GM21786 (cell line): ENCODE results near the gene LRMDA.
"Not testable (repeated sequence)": the region's sequence is repeated elsewhere in the genome, so short reads cannot be mapped to it uniquely, and the experiment has no call there.

Source experiments
- ATAC-seq: cut with Tn5 transposase; IDR thresholded peaks from one replicate; pipeline ENCODE4 v1.9.1; 2021; ENCODE audit not compliant: unreplicated experiment

The LRMDA gene

DNA sequence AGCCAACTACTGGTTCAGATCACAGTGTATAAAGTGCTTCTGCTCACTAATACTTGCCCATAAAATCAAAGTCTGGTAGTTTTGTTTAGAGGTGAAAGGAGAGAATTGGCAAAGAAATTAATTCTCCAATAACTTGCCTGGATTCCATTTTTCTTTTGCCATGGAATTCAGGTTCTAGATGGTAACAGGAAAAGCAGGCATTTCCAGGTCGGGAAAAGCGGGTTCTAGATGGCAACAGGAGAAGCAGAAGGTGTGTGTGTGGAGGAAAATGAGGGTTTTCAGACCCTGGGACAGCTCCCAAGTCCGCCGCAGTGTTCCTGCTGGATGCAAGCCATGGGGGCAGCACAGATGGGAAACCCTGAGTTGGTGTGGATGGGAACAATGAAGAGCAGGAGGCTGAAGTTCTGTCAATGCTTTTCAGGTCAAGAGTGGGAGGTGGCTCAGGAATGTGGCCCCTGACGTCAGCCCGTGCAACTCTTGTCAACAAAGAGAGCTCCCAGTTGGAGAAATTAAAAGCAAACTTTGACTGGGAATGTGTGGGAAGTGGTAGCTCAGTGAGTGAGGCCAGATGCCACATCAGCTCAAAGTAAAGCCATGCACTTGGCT, 696.7 kb downstream of the LRMDA start:
- no peak for ATAC-seq

DNA sequence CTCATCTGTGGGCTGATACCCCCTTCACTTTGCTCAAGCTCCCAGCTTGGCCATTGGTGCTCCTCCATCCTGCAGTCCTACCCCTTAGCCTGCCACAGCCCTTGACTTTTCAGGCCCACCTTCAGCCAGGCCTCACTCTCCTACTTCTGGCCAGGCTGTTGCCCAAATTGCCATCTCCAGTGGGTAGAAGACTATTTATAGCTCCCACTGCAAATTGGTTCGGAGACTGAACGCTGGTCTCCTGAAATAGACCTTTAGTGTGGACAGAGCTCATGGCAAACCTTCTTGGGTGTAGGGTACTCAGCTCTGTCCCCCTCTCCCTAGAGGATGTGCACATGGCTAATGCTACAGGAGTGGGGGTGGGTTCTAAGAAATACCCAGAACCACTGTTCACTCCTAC, 697.8 kb downstream of the LRMDA start:
- ATAC-seq, result no peak

DNA sequence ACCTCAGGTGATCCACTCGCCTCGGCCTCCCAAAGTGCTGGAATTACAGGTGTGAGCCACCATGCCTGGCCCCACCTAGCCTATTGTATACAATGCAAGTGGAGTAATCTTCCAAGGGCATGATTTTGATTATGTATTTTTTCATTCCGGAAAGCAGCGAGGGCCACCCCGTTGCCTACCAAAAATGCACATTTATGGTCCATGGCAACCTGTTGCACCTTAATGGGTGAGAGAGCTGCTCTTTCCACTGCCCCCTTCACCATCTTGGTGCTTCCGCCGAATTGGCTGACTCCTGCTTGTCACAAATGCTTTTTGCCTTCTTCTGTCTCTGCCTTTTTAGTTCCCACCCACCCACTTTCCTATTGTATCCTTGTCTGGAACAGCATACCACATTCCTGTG, 699.5 kb downstream of the LRMDA start:
- no peak for ATAC-seq

DNA sequence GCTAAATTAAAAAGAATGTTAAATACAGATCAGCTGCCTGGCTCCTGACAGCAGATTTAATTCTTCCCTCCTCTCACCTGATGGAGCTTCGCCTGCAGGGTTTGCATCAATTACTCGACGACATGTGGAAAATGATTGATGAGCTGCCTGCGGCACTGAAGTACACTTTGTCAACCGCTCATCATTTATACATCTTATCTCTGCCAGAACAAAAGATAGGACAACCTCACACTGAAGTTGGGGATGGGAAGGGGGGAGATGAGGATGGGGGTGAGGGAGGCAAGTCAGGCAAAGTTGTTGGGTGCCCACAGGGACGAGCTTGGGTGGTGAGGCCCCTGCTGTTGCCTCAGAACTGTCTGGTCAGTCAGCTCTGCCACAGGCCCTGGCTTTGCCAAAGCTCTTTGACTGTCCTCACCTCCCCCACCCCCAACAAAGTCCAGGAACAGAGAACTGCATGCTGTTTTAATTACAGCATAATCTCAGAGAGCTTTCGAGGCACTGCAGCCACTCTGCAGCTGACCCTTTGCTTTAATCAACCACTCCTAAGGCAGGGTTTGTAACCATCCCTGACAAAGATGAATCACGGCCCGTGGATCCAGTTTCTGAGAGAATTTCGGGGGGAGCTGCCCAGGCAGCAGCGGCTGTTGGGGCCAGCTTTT, 702.3 kb downstream of the LRMDA start:
- no peak for ATAC-seq

DNA sequence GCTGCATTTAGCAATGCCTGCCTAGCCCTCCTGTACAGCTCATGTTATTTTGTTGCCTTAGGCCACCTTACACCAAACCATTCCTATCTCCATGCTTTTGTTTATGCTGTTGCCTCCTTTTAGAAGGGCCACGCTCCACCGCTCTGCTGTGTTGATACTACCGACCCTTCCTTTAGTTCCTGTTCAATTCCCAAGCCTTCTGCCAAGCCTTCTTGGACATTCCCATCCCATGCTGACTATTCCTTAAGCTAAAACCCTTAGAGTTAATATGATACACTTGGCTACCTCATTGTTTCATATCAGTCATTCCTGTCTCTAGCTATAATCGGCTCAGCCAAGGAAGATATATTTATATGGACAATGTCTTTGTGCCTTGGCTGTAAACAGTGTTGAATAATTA, 705.5 kb downstream of the LRMDA start:
- no peak for ATAC-seq

DNA sequence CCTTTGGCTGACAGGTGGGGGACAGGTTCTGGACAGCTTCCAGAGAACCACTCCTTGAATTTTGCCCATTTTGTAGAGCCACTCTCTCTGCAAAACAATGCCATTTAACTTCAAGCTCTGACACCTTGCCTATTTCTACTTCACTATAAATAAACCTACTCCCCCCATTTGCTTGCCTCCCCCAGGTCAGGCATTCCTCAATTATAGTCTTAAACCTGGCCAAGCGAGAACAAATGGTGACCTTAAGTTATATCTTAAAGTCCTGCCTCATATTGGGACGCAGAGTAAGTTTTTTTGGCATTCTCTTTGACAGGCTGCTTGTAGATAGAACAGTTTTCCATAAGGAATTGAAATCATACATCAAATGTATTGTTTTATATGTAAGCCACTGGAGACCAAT, 706.9 kb downstream of the LRMDA start:
- no peak for ATAC-seq

DNA sequence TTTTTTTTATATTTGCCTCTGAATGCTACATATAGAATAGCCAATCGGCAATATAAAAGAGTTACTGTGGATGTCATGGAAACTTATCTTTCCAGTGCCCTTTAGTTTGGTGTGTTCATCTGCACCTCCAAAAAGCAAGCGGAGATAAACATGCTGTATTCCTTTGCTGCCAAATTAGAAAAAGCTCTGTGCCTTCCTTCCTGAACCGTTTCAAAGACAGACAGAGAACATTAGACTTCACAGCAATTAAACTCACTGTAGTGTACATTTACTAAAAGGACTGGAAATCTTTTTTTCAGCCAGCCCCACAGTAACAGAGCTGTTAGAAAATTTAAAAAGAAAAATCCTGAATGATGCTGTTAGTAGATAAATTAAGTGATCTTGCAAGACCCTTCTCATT, 707.5 kb downstream of the LRMDA start:
- ATAC-seq, result no peak

DNA sequence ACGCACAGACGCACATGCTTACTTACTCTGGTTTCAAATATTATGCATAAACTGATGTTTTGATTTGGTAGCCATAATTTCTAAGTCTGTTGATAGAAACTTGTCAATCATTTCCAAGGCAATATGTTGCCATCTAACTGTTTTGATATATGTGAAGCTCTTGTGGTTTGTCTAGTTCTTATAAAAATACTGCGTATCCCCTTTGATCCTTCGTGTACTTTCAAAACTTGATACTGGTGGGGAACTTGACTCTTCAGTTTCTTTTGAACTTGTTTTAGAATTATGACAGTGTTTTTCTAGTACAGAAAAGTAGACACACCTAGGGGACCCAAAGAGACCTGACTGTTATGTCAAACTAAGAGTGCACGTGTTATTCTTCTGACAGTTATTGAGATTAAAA, 708.0 kb downstream of the LRMDA start:
- ATAC-seq, result no peak

DNA sequence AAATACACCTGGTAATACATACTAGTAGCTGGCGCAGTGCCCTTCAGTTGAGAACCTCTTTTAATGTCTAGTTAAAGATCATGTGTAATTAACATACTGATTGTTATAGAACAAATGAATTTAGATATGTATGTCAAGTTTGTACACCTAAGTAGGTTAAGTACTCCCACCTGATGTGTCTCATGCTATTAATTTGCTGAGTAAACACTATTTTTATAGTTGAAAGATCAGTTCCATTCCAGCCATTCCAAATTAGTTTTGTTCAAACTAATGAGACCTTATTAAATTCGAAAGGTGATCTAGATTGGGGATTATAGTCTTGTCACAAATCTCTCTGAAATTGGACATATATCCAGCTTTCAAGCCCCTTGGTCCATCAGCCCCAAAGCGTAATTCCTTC, 710.0 kb downstream of the LRMDA start:
- ATAC-seq, result no peak

DNA sequence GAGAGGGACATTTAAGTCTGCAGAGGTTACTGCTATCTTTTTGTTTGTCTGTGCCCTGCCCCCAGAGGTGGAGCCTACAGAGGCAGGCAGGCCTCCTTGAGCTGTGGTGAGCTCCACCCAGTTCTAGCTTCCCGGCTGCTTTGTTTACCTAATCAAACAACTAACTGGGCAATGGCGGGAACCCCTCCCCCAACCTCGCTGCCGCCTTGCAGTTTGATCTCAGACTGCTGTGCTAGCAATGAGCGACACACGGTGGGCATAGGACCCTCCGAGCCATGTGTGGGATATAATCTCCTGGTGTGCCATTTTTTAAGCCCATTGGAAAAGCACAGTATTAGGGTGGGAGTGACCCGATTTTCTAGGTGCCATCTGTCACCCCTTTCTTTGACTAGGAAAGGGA, 716.8 kb downstream of the LRMDA start:
- not testable (repeated sequence) for ATAC-seq

DNA sequence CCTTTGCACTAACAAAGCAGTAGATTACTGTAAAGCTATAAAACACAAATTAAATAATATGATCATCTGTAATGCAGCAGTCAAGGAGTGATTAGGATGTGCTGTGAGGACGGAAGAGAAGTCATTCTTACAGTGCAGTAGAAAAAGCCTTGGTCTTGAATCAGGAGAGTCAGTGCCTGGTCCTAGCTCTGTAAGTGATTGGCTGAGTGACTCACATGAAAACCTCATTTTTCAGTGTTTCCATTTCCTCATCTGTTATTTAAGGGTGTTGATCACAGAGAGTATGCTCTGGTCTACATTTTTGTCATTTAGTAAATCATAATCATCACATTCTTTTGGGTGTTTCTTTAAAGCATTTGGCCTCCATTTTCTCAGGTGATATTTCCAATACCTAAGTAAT, 717.8 kb downstream of the LRMDA start:
- ATAC-seq, result no peak

DNA sequence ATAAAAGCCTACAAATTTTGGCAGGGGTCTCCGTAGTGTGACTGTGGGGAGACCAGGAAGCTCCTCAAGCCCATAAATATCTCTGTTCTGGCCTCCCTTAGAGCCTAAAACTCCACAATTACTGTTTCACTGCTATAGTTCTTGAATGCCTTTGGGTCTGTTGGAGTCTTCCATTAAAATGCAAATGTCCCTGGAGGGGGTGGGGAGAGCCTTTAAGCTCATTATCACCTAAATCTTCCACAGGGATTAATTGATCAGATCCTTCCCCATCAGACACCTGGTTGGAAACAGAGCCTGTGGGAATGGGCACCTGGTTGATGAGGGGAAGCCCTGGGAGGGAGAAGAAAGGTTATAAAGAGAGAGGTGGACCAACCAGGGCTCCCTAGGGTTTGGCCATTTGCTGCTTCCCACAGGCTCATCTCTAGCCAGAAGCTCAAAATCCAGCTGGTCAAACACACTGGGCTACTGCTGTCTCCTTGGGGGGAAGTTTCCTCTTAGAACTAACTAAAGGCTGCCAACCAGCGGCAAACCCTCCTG, 718.2 kb downstream of the LRMDA start:
- ATAC-seq, result no peak

DNA sequence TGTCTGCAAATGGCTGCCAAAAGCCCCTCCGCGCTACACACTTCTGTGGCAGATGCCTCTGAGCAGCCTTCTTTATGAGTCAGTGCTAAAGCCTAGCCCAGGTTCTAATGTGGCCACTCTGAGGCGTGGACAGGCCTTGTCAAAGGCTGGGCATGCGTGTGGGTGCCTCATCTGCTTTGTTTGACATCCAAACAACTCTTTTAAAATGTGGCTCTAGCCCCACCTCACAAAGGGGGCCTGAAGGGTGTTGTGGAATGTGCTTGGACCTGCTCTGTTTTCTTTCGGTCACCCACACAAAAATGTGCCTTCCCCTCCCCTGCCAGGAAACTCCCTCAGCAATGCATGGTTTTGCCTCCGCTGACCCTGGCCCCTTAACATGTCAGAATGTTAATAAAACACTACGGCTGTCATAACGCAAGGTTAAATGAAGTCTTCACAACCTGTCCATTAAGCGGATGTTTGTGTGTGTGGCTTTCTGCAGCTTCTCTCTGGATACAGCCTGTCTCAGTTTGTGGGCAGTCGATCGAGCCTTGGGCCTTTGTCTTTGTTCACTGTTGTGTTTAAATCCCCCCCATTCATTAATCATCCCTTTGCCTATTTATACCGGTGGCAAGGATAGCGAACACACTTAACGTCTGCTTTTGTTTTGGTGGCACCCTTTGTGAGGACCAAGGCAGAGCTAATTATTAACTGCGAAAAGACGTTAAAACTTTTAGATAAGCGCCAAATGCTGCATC, 718.9 kb downstream of the LRMDA start:
- ATAC-seq, result no peak

DNA sequence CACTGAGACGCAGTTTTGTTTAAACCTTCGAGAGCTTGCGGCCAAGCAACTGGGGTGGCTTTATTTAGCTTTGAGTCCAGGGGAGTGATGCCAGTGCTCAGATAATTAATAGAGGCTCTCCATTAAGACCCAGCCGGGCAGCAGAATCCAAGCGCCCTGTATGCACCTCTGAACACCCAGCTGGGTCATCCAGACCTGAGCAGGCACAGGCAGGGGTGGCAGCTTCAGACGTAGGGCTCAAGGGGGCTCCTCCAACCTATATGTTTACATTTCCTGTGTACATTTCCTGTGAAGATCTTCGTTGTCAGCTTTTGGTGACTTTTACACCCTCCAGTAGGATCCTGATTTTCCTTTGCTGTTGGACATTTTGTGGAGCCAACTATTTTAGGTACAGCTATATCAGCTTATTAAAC, 719.5 kb downstream of the LRMDA start:
- no peak for ATAC-seq

DNA sequence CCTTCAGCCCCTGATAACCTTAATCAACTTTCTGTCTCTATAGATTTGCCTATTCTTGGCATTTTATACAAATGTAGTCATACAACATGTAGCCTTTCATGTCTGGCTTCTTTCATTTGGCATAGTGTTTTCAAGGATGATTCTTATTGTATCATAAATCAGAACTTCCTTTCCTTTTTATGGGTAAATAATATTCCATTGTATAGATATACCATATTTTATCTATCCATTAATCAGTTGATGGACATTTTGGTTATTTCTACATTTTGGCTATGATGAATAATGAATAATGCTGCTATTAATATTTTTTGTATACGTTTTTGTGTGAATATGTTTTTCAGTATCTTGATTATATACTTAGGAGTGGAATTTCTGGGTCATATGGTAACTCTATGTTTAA, 720.8 kb downstream of the LRMDA start:
- ATAC-seq, result no peak

DNA sequence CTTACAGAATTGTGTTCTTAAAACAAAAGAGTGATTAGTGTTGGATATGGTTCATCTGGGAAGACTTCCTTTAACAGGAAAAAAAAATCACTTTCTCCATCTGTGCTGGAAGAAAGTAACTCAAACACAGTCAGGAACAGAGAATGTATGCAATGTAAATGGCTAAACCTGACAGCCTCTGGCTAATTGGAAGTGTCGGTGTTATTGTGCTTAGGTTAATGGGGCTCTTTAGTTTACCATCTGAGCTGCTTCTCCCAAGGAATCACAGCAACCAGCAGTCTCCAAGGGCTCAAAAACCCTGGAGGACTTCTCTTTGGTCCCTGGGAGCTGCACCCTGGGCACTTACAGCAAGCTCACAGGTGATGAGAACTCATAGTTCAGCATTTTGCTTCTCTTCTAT, 724.5 kb downstream of the LRMDA start:
- no peak for ATAC-seq

DNA sequence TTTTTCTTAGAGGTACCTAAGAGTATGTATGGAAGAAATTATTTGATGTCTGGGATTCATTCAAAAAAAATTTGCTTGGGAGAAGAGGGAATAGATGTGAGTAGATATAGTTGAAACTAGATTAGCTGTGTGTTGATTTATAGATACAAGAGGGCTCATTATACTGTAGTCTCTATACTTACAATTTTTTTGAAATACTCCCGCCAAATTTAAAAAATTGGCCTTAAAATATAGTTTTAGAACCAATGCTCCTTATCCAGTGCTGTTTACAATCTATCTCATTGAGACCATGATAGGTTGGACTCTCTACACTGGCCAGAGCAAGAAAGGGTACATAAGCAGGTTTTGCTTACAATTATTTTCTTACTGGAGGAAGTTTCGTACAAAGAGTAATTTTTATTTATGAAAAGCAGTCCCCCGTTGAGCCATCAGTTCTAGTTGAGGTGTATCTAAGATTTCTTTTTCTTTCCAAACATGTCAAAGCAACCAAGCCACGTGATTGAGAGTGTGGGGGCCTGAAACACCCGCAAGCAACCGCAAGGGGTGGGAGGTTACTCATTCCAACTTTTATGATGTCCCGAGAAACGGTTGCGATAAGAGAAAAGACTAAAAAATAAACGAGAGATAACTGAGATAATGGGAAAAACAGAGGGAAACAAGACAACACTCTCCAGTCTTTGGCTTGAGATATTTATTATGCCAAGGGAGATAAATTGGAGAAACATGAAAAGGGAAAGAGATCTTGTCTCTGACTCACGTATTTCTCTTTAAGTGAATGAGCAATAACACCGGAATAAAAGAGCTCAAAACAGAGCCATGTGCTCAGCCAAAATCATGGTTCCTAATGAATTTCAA, 729.2 kb downstream of the LRMDA start:
- no peak for ATAC-seq

DNA sequence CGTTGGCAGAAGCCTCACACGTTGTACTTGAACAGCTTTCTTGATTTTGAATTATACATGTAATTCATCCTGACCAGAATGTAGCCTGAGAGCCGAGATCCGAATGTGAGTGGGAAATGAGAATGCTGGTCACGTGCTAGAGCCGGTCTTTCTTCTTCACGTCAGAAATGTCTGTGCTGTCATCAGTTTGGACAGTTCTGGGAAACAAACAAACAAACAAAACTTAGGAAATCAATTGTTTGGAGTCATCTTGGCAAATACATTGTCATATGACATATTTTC, 729.8 kb downstream of the LRMDA start:
- no peak for ATAC-seq

DNA sequence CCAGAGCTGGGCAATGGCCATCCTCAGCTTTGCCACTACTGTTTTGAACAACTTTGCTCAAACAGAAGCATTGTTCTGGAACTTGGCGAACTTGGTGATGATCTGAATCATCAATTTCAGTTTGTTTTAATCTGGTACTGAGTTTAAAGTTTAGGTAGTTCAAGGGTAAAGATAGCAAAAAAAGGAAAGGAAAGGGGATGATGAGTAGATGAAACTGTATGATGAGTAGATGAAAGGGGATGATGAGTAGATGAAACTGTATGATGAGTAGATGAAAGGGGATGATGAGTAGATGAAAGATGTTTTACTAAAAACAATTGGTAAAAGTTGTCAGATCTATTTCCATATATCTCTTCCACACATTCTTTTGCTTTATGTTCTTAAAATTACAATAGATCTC, 737.0 kb downstream of the LRMDA start:
- no peak for ATAC-seq

DNA sequence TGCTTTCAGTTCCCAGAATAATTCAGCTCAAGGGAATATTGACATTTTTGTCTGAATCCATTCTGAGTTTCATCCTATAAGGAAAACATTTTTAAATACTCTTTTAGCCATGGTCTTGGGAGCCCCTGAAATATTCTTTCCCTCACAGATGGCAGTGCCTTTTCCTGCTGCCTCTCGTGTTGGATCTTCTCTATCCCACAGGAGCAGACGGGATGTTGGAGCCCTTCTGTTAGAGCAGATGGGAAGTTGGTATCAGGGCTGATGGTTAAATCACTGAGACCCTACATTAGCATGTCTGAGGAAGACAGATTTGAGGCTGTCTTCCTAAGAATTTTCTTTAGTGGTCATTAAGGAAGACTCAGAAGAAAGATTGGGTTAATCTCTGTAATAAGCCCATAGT, 737.8 kb downstream of the LRMDA start:
- no peak for ATAC-seq

DNA sequence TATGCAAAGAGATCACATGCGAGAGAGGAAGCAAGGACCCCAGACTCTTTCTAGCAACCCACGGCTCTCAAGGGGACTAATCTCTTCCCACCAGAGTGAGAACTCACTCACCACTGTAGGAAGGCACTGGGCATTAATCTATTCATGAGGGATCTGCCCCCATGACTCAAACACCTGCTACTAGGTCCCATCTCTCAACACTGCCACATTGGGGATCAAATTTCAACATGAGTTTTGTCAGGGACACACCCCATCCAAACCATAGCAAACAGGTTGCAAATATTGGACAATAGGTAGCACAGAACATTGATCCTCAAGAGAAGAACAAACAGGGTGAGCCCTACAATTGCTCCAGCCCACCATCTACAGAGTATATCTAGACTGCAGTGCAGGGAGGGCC, 740.6 kb downstream of the LRMDA start:
- no peak for ATAC-seq
